ENCODE results near the gene EPB41L1.

- no peak for TF ChIP-seq EZH2 (IDR thresholded peaks at IDR 0.05; ENCODE audit: low read length)
- no peak for TF ChIP-seq CTCF (optimal IDR thresholded peaks at IDR 0.05 in 1 of 3, IDR thresholded peaks at IDR 0.05 in 1 of 3, conservative IDR thresholded peaks at IDR 0.05 in 1 of 3; ENCODE audit: extremely low read depth in 1 of 3, insufficient read depth in 2 of 3, low read length in 3 of 3)
Measured at GRCh38 chr20:36150489-36150846, 4.1 kb upstream of the EPB41L1 start.
